Raji (cell line): Measurements from ENCODE around the gene PCSK4.
A peak's percentile ranks its signal among the peaks of the same experiment; 100 is the strongest.

ENCODE experiments used
- POLR2A ChIP-seq: IDR thresholded peaks from 2 replicates; pipeline ENCODE4 v1.6.1; 2011; ENCODE audit warnings: low read depth, low read length, control low read depth; ENCODE audit not compliant: insufficient read depth

PCSK4 gene

GRCh38 chr19:1490311-1491113 is at the start of gene PCSK4:
Gene PCSK4 (minus strand): TSS chr19:1490350. CDS start chr19:1490346, 4 bp downstream.
- TF ChIP-seq POLR2A, result peak; percentile 49

GRCh38 chr19:1538978-1539377 is 48.8 kb upstream of the PCSK4 start:
- TF ChIP-seq POLR2A, result no peak

DNA sequence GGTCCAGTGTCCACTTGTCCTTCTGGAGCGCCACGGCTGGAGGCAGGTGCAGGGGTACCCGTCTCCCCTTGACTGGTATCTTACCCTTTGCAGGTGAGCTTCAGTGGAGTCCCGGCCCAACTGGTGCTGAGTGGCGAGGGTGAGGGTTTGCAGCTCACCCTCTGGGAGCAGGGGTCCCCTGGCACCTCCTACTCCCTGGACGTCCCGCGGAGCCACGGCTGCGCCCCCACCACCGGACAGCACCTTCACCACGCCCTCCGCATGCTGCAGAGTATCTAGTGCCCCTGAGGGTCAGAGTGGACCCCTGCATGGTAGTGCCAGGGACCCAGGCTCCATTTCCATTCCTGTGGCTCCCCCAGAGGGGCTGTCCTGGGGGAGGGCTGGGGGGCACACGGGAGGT is 44.8 kb upstream of the PCSK4 start:
- no peak for TF ChIP-seq POLR2A

- TF ChIP-seq POLR2A, result no peak
Measured at GRCh38 chr19:1533510-1534150, 43.5 kb upstream of the PCSK4 start.

DNA sequence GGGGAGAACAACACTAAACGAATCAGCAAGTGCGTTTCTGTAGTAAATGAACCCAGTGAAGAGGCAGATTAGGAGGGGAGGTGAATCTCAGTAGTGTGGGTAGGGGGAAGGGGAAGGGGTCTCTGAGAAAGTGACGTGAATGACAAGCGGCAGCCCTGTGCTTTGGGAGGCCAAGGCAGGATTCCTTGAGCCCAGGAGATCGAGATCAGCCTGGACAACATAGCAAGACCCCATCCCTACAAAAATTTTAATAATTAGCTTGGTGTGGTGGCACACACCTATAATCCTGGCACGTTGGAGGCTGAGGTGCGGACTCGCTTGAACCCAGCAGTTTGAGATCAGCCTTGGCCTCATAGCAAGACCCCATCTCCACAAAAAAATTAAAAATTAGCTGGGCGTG is 41.9 kb upstream of the PCSK4 start:
- no peak for TF ChIP-seq POLR2A

DNA sequence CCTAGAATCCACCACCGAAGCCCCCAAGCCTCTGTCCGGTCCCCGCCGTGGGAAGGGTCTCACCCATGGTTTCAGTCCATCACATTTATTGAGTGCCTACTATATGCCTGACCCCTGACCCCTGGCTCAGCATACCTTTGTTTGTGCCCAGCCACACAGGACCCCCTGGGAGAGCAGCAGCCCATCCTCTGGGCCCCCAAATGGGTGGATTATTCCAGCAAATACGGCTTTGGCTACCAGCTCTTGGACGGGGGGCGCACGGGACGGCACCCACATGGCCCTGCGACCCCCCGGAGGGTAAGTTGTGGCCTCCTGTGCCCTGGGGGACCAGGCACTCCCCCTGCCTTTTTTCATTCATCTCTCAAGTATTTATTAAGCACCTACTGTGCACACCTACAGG is 41.4 kb upstream of the PCSK4 start:
- no peak for TF ChIP-seq POLR2A

DNA sequence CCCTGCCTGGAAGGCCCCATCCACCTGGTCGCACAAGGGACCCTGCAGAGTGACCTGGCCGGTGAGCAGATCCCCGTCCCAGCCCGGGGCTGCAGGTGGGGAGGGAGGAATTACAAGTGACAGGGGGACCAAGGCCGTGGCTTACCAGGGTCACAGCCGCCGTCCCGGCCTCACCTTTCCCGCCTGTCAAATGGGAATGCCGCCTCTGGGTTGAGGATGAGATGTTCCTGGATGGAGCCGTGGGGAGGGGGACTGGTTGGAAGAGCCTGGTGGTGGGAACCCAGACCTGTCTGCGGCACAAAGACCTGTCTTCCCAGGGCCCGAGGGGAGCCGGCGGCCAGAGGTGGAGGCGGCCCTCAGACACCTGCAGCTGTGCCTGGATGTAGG is 39.3 kb upstream of the PCSK4 start:
- no peak for TF ChIP-seq POLR2A

GRCh38 chr19:1528596-1529429 is 38.7 kb upstream of the PCSK4 start:
- no peak for TF ChIP-seq POLR2A

GRCh38 chr19:1527650-1528309 is 37.6 kb upstream of the PCSK4 start:
- TF ChIP-seq POLR2A, result no peak

DNA sequence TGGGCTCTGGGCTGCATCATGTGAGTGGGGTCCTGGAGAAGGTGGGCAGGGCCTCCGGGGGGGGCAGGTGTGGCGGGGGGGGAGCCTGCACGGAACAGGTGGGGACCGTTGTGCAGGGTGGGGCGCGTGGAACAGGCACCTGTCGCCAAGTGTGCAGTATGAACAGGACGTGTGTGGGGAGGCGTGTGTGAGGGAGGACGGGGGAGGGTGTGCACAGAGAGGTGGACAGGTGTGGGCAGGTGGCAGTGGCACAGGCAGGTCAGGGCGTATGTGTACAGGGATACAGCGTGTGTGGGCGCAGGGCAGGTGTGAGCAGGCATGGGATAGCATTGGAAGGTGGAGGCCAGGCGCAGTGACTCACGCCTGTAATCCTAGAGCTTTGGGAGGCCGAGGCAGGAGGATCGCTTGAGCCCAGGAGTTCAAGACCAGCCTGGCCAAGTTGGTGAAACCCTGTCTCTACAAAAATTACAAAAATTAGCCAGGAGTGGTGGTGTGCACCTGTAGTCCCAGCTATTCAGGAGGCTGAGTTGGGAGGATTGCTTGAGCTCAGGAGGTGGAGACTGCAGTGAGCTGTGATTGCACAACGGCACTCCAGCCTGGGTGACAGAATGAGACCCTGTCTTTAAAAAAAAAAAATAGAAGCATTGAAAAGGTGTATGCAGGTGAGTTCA is 37.0 kb upstream of the PCSK4 start:
- TF ChIP-seq POLR2A, result no peak

DNA sequence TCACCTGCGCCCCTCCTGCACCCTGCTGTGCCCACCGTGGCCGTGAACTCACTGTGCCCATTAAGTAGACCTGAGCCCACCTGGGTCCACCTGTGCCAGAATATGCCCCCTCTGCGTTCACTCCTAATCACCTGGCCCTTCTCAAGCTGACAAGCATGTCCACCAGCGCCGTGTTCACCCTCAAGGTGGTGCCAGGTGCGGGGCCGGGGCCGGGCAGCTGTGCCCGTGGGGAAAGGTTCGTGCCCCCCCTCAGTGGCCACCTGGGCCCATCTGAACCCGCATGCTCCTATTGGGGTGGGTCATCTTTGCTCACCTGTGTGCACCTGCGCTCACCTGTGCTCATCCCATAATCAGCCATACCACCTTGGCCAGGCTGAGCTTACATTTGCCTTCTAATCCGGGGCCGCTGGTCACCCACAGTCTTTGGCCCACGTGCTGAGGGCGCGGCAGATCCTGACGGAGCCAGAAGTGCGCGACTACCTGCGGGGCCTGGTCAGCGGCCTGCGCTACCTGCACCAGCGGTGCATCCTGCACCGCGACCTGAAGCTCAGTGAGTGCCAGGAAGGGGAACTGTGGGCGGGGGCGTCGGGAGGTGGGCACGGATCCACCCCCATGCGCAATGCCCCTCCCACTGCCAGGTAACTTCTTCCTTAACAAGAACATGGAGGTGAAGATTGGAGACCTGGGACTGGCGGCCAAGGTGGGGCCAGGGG is 36.1 kb upstream of the PCSK4 start:
- no peak for TF ChIP-seq POLR2A

GRCh38 chr19:1525343-1525742 is 35.2 kb upstream of the PCSK4 start:
- TF ChIP-seq POLR2A, result no peak

DNA sequence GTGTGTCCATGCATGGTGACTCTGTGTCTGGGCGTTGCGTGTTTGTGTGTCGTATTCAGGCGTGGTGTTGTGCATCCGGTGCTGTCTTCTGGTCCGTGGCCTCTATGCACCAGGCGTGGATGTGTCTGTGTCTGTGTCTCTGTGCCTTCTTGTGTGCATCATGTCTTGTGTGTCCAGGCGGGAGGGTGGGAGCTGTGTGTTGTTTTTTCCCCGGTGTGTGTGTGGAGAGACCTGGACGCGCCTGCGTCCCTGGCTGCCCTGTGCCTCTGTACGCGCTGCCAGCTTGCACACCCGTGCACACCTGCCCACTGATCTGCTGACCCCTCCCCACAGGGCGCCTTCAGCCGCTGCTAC is 34.8 kb upstream of the PCSK4 start:
- no peak for TF ChIP-seq POLR2A
